LNCaP clone FGC (cell line): Measurements from ENCODE around the gene FHIP1B.

Experiments used
- DNase-seq: peaks from one replicate; pipeline ENCODE4 v3.0.0-alpha.2; 2011; ENCODE audit warnings: low read depth
- H3K4me3 ChIP-seq: 2 replicates; pipeline ENCODE4 v1.5.1; 2011; ENCODE audit warnings: mild to moderate bottlenecking, low read depth, low read length, control low read depth
- CTCF ChIP-seq: IDR thresholded peaks from 2 replicates; pipeline ENCODE4 v1.5.1; 2012; ENCODE audit warnings: mild to moderate bottlenecking; ENCODE audit not compliant: control insufficient read depth, insufficient read depth; ENCODE audit errors: extremely low read depth

The FHIP1B gene

GRCh38 chr11:6196396-6196795, 38.0 kb downstream of the FHIP1B start:
- DNase-seq, result no peak
- no peak overlapping the region for H3K4me3 ChIP-seq
- no peak for TF ChIP-seq CTCF

- no peak for DNase-seq
These were observed 40.3 kb downstream of the FHIP1B start for GRCh38 chr11:6194065-6194581.

DNA sequence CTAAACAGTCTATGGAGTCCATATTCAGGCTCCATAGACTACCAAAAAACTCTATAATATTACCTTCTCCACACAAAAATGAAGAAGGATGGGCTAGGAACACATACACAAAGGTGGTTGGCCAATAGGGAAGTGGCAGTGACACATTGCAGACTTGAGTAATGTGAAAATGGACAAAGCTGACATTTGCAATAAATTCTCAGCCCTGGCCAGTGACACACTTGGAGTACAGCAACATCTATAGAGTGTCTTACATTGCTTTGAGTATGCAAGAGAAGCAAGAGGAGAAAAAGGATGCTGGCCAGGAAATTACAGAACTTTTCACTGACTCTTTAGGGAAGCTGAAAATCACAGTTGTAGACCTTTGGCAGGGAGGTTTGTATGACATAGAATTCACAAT, 42.7 kb downstream of the FHIP1B start:
- TF ChIP-seq CTCF, result no peak
- H3K4me3 ChIP-seq, result no peak overlapping the region
- DNase-seq, result no peak

More at GRCh38 chr11:6194065-6194581, 40.3 kb downstream of the FHIP1B start:
- H3K4me3 ChIP-seq, result no peak overlapping the region
- TF ChIP-seq CTCF, result no peak

GRCh38 chr11:6175440-6175839, 59.0 kb downstream of the FHIP1B start:
- TF ChIP-seq CTCF, result no peak

DNA sequence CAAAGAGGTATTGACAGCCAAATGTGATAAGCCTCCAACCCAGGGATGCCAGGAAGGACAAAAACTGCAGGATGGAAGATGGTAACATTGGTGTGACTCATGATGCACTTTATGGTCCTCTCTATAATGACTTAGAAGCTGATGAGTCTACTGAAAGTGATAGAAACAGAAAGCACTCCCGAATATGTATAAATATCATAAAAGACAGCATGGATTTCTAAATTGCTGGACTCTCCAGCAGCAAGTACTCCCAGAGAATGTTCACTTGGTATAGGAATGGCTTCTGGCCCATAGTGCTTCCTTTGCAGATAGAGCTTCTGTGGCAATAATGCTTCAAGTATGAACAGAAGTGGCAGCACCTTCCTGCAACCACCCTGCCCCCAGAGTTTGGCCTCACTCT, 64.2 kb downstream of the FHIP1B start, which contains the start of gene OR52B2:
TSS of gene OR52B2 (minus strand) at position 101 of the 400 bp plus-strand sequence. CDS start at position 101, 0 bp downstream.
- no peak for DNase-seq
- no peak for TF ChIP-seq CTCF
- H3K4me3 ChIP-seq, result no peak within 1 kb of the TSS

More at GRCh38 chr11:6175440-6175839, 59.0 kb downstream of the FHIP1B start:
- DNase-seq, result no peak
- no peak overlapping the region for H3K4me3 ChIP-seq
